Parathyroid adenoma (tissue), 2 donors: Measurements from ENCODE around the gene ZNF334.

Experiments used
- H2AFZ ChIP-seq: fragments of 300-600 bp; sonication (generic); one replicate; pipeline ENCODE4 v1.7.0; 2017; ENCODE audit warnings: antibody characterized with exemption, mild to moderate bottlenecking
- H3K27ac ChIP-seq: fragments of 300-600 bp; sonication (generic); one replicate; pipeline ENCODE4 v1.7.0; 2017
- H3K27me3 ChIP-seq: fragments of 300-600 bp; sonication (generic); one replicate; pipeline ENCODE4 v1.7.0; 2017; ENCODE audit warnings: low read length; ENCODE audit not compliant: control insufficient read depth, insufficient read depth
- H3K36me3 ChIP-seq: fragments of 300-600 bp; sonication (generic); one replicate; pipeline ENCODE4 v1.7.0; 2017; ENCODE audit warnings: low read length; ENCODE audit not compliant: control insufficient read depth, insufficient read depth
- H3K4me1 ChIP-seq: fragments of 300-600 bp; sonication (generic); one replicate; pipeline ENCODE4 v1.7.0; 2017; ENCODE audit warnings: control low read depth
- H3K4me2 ChIP-seq: fragments of 300-600 bp; sonication (generic); one replicate; pipeline ENCODE4 v1.7.0; 2017; ENCODE audit warnings: low read length
- H3K4me3 ChIP-seq: fragments of 300-600 bp; sonication (generic); one replicate; pipeline ENCODE4 v1.7.0; 2017; ENCODE audit warnings: low read depth, low read length
- H3K79me2 ChIP-seq: fragments of 300-600 bp; sonication (generic); one replicate; pipeline ENCODE4 v1.7.0; 2017; ENCODE audit warnings: control low read depth
- H3K9ac ChIP-seq: fragments of 300-600 bp; sonication (generic); one replicate; pipeline ENCODE4 v1.7.0; 2017; ENCODE audit warnings: mild to moderate bottlenecking
- H3K9me3 ChIP-seq: fragments of 300-600 bp; sonication (generic); one replicate; pipeline ENCODE4 v1.7.0; 2017; ENCODE audit warnings: low read length; ENCODE audit not compliant: control insufficient read depth
- TF ChIP-seq, protein P1 (sequence below): fragments of 300-600 bp; sonication (generic); IDR thresholded peaks from one replicate; pipeline ENCODE4 v1.7.0; 2017; ENCODE audit warnings: antibody characterized with exemption, mild to moderate bottlenecking
- donor health status: primary hyperparathyroidism.

ZNF334 gene

DNA sequence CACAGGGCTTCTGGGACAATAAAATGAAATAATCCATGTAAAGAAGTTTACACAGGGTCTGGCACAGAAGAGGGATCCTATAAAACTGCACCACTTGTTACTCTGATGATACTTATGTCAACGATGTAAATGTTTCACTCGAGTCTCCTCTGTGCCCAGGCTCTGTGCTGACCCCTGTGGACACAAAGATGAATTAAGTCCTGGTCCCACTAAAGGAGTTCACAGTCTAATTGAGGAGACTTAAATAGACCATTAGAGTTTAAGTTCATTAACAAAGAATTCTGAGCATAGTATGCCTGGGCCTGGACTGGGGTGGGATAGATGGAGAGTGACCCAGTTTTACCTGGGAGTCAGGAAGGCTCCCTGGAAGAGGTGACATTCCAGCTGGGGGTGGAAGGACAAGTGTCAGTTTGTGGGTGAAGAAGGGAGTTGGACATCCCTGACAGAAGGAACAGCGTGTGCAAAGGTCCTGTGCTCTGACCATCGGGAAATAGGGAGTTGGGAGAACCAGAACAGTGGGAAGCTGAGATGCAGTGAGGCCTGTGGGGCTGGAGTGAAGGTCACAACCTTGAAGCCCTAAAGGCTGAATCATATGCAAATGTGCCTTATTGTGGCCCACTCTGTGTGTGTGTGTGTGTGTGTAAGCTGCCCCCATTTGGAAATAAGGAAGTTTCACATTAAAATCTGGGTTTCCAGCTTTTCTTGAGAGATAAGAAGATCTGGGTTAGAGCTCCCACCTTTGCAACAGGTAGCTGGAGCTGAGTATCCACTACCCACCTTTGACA is 36.0 kb upstream of the ZNF334 start:
- no peaks in the 10 kb centered on the region for H3K27me3 ChIP-seq
- TF ChIP-seq, protein P1, sequence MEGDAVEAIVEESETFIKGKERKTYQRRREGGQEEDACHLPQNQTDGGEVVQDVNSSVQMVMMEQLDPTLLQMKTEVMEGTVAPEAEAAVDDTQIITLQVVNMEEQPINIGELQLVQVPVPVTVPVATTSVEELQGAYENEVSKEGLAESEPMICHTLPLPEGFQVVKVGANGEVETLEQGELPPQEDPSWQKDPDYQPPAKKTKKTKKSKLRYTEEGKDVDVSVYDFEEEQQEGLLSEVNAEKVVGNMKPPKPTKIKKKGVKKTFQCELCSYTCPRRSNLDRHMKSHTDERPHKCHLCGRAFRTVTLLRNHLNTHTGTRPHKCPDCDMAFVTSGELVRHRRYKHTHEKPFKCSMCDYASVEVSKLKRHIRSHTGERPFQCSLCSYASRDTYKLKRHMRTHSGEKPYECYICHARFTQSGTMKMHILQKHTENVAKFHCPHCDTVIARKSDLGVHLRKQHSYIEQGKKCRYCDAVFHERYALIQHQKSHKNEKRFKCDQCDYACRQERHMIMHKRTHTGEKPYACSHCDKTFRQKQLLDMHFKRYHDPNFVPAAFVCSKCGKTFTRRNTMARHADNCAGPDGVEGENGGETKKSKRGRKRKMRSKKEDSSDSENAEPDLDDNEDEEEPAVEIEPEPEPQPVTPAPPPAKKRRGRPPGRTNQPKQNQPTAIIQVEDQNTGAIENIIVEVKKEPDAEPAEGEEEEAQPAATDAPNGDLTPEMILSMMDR, result no peak
- no peak overlapping the region for H3K27ac ChIP-seq
- H2AFZ ChIP-seq, result no peak overlapping the region
- no peaks in the 10 kb centered on the region for H3K36me3 ChIP-seq
- H3K4me2 ChIP-seq, result no peak overlapping the region
- H3K4me3 ChIP-seq, result no peak overlapping the region
- no peak overlapping the region for H3K9ac ChIP-seq
- H3K79me2 ChIP-seq, result no peaks in the 10 kb centered on the region
- H3K9me3 ChIP-seq, result no peaks in the 10 kb centered on the region
- no peaks in the 10 kb centered on the region for H3K4me1 ChIP-seq

DNA sequence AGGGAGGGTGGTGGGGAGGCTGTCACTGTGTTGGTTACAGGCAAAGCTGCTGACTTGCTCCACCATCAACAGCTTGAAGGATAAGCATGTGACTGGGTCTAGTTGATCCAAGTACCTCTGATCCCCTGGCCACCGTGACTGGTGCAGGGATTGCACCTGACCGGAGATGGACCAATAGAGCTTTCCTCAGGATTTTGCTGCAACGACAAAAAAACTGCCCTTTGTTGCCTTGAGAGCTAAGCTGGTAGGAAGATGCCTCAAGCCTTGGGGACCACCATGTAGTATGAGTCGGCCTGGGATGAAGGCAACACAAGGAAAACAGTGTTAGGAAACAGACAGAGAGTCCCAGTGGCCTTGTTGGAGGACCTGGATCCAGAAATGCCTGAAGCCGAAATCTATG is 35.3 kb upstream of the ZNF334 start:
- Histone ChIP-seq H3K4me1 (no peaks in the 10 kb centered on the region), H3K27me3 (no peaks in the 10 kb centered on the region), H3K27ac (no peak overlapping the region), H3K79me2 (no peaks in the 10 kb centered on the region), H3K4me3 (no peak overlapping the region), H3K9me3 (no peaks in the 10 kb centered on the region), H2AFZ (no peak overlapping the region), H3K9ac (no peak overlapping the region), H3K36me3 (no peaks in the 10 kb centered on the region), H3K4me2 (no peak overlapping the region)
- TF ChIP-seq, protein P1, result no peak

DNA sequence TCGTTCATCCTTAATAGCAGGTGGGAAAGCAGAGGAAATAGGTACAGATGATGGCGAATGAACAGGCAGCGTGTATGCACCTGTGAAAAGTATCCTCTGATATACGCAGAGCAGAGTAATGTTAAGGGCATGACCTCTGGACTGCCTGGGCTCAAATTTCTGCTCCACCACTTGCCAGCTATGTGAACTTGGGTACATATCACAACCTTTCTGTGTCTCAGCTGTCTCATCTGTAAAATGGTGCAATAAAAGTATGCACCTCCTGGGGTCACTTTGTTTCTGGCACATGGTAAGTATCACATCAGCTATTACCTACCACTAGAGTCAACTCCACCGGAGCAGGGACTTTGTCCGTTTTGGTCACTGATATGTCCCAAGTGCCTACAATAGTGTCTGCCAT is 34.6 kb upstream of the ZNF334 start:
- Histone ChIP-seq H3K36me3 (no peaks in the 10 kb centered on the region), H3K27me3 (no peaks in the 10 kb centered on the region), H2AFZ (no peak overlapping the region), H3K4me2 (no peak overlapping the region), H3K4me3 (no peak overlapping the region), H3K9ac (no peak overlapping the region), H3K27ac (no peak overlapping the region), H3K79me2 (no peaks in the 10 kb centered on the region), H3K4me1 (no peaks in the 10 kb centered on the region), H3K9me3 (no peaks in the 10 kb centered on the region)
- TF ChIP-seq, protein P1, result no peak

DNA sequence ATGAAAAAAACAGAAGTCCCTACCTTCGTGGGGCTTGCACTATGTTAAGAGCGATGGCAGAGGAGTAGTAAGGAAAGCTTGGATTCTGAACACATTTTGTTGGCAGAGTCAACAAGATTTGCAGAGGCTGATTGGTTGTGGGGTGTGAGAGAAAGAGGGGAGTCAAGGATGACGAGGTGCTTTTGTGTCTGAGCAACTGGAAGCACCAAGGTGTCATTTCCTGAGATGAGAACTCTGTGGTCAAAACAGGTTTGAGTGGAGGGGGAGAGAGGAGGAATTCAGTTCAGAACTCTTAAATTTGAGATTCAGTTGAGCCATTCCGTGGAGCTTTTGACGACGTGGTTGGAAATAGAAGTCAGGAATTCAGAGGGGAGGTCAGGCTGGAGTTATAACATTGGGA is 33.6 kb upstream of the ZNF334 start:
- no peaks in the 10 kb centered on the region for H3K36me3 ChIP-seq
- no peak overlapping the region for H3K27ac ChIP-seq
- TF ChIP-seq, protein P1, result no peak

DNA sequence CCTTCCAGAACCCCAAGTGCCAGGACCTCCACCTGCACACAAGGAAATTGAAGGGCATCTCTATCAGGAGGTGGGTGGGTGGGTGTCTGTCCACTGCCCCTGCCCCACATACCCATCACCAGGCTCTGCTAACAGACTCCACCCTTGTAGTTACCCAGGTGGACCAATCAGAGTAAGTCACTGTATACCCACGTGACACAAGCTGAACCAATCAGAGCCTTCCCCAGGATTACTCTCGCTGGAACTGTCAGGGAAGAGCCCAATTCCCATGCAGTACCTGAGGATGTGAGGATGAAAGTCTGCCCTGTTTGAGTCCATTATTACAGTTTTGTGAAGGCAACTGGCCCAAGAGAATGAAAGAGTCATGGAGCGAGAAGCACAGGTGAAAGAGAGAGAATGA is 32.9 kb upstream of the ZNF334 start:
- Histone ChIP-seq H3K4me2 (no peak overlapping the region), H3K27me3 (no peaks in the 10 kb centered on the region), H3K79me2 (no peaks in the 10 kb centered on the region), H2AFZ (no peak overlapping the region), H3K9me3 (no peaks in the 10 kb centered on the region), H3K27ac (no peak overlapping the region), H3K9ac (no peak overlapping the region), H3K4me3 (no peak overlapping the region), H3K4me1 (no peaks in the 10 kb centered on the region), H3K36me3 (no peaks in the 10 kb centered on the region)
- TF ChIP-seq, protein P1, result no peak

More for the DNA sequence above, 33.6 kb upstream of the ZNF334 start:
- no peaks in the 10 kb centered on the region for H3K4me1 ChIP-seq
- H3K79me2 ChIP-seq, result no peaks in the 10 kb centered on the region
- no peak overlapping the region for H3K9ac ChIP-seq
- no peak overlapping the region for H3K4me2 ChIP-seq
- H3K9me3 ChIP-seq, result no peaks in the 10 kb centered on the region
- H3K4me3 ChIP-seq, result no peak overlapping the region
- no peak overlapping the region for H2AFZ ChIP-seq
- no peaks in the 10 kb centered on the region for H3K27me3 ChIP-seq
